ENCODE data around the gene TM9SF1. TPM values are rescaled to one million over a fixed set of nuclear protein-coding genes. Genes with fewer than 3 reads are reported as not detected.
"Not testable (repeated sequence)": the region's sequence is repeated elsewhere in the genome, so short reads cannot be mapped to it uniquely, and the experiment has no call there.

Gene TM9SF1
- total RNA-seq, 1 donor from 2014 or later, result 35.0 TPM

DNA sequence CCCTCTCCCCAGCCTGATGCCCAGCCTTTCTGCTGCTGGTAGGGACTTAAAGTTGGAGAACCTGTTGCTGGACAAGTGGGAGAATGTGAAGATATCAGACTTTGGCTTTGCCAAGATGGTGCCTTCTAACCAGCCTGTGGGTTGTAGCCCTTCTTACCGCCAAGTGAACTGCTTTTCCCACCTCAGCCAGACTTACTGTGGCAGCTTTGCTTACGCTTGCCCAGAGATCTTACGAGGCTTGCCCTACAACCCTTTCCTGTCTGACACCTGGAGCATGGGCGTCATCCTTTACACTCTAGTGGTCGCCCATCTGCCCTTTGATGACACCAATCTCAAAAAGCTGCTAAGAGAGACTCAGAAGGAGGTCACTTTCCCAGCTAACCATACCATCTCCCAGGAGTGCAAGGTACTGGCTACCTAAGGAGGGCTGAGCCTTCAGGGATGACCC lies 11.9 kb upstream of the TM9SF1 start:
- peaks cover 8% of the 10 kb centered on the region for H3K9me3 Mint-ChIP-seq (ENCODE audit: unreplicated experiment)
- H3K27ac Mint-ChIP-seq (ENCODE audit: unreplicated experiment), result no peak overlapping the region
- peak overlapping the region; percentile 8 for H3K4me3 Mint-ChIP-seq (ENCODE audit: unreplicated experiment)
- no peak for DNase-seq
- H3K36me3 Mint-ChIP-seq (ENCODE audit: unreplicated experiment), result peaks cover 15% of the 10 kb centered on the region
- TF ChIP-seq, protein P1, sequence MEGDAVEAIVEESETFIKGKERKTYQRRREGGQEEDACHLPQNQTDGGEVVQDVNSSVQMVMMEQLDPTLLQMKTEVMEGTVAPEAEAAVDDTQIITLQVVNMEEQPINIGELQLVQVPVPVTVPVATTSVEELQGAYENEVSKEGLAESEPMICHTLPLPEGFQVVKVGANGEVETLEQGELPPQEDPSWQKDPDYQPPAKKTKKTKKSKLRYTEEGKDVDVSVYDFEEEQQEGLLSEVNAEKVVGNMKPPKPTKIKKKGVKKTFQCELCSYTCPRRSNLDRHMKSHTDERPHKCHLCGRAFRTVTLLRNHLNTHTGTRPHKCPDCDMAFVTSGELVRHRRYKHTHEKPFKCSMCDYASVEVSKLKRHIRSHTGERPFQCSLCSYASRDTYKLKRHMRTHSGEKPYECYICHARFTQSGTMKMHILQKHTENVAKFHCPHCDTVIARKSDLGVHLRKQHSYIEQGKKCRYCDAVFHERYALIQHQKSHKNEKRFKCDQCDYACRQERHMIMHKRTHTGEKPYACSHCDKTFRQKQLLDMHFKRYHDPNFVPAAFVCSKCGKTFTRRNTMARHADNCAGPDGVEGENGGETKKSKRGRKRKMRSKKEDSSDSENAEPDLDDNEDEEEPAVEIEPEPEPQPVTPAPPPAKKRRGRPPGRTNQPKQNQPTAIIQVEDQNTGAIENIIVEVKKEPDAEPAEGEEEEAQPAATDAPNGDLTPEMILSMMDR (IDR thresholded peaks at IDR 0.05; ENCODE audit: partially characterized antibody, unreplicated experiment), result no peak
- peaks cover 14% of the 10 kb centered on the region for H3K27me3 Mint-ChIP-seq (ENCODE audit: unreplicated experiment)
- peaks cover 9% of the 10 kb centered on the region for H3K4me1 Mint-ChIP-seq (ENCODE audit: low read depth, unreplicated experiment)

DNA sequence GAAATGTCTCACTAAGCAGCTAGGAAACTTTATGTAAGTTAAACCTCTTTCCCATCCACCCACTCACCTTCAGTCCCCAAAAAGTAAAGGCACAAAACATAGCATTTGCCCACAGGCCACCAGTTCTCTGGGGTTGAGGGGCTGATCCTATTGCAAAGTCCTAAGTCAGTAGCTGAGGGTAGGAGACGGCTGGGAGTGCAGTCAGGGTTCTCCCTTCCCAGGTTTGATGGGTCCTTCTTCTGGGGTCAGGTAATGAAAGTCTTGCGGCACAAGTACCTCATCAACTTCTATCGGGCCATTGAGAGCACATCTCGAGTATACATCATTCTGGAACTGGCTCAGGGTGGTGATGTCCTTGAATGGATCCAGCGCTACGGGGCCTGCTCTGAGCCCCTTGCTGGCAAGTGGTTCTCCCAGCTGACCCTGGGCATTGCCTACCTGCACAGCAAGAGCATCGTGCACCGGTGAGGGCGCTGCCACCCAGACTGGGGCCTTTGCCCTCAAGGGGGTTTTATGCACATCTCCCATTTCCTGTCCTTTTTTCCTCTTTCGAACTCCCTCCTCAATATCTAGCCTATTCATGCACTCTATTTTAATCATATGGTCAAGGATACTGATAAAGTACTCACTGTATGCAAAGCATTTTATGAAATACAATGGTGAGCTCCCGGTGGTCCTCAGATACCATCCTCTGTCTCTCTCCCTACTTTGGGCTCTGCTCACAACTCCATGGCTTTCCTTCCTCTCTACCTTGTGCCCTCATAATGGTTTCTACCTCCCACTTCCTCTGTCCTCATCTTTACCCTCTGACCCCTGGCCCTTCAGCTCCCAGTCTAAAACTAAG lies 11.2 kb upstream of the TM9SF1 start:
- peaks cover 9% of the 10 kb centered on the region for H3K4me1 Mint-ChIP-seq (ENCODE audit: low read depth, unreplicated experiment)
- H3K27me3 Mint-ChIP-seq (ENCODE audit: unreplicated experiment), result peaks cover 12% of the 10 kb centered on the region
- peaks cover 8% of the 10 kb centered on the region for H3K9me3 Mint-ChIP-seq (ENCODE audit: unreplicated experiment)
- DNase-seq, result no peak
- no peak overlapping the region for H3K27ac Mint-ChIP-seq (ENCODE audit: unreplicated experiment)
- TF ChIP-seq, protein P1 (IDR thresholded peaks at IDR 0.05; ENCODE audit: partially characterized antibody, unreplicated experiment), result no peak
- peak overlapping the region; percentile 8 for H3K4me3 Mint-ChIP-seq (ENCODE audit: unreplicated experiment)
- H3K36me3 Mint-ChIP-seq (ENCODE audit: unreplicated experiment), result peaks cover 15% of the 10 kb centered on the region

DNA sequence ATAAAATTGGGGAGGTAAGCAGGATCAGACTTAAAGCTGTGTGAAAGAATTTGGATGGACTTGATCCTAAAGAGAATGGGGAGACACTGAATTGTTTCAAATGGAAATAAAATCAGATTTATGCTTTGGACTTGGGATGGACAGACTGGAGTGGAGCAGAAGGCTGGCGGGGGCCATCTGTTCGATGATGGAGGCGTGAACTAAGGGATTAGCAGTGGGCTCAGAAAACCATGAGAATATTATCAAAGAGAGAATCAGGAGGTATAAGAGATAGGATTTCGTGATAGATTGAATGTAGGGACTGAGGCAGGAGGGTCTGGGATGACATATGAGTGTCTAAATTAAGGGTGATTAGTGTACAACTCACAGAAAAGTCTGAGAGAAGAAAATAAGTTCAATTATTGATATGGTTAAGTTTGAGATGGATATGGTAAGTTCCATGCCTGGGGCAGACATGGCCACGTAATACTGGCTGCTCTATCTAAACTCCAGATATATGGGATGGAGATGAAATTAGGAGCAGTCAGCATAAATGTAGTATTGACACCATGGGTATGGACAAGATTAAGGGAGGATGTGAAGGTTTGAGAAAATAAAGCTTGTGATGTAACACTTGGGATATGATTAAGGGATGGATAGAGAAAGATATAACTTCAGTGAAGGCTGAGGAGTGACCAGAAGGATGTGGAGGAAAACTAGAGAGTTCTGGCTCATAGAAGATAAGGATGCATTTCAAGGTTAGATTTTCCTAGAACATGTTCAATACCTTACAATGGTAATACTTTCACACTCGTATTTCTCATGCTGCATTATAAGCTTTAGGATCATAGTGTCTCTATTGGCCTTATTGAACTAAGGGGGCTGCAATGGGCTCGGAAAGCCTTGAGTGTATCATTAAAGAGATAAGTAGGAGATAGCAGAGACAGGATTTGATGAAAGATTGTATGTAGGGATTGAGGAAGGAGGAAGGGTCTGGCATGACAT lies 9.2 kb upstream of the TM9SF1 start:
- H3K9me3 Mint-ChIP-seq (ENCODE audit: unreplicated experiment), result peaks cover 4% of the 10 kb centered on the region
- peaks cover 8% of the 10 kb centered on the region for H3K27me3 Mint-ChIP-seq (ENCODE audit: unreplicated experiment)
- peaks cover 15% of the 10 kb centered on the region for H3K36me3 Mint-ChIP-seq (ENCODE audit: unreplicated experiment)
- H3K27ac Mint-ChIP-seq (ENCODE audit: unreplicated experiment), result peak overlapping the region; percentile 65
- DNase-seq, result no peak
- peaks cover 9% of the 10 kb centered on the region for H3K4me1 Mint-ChIP-seq (ENCODE audit: low read depth, unreplicated experiment)
- H3K4me3 Mint-ChIP-seq (ENCODE audit: unreplicated experiment), result peak overlapping the region; percentile 37
- TF ChIP-seq, protein P1 (IDR thresholded peaks at IDR 0.05; ENCODE audit: partially characterized antibody, unreplicated experiment), result no peak

DNA sequence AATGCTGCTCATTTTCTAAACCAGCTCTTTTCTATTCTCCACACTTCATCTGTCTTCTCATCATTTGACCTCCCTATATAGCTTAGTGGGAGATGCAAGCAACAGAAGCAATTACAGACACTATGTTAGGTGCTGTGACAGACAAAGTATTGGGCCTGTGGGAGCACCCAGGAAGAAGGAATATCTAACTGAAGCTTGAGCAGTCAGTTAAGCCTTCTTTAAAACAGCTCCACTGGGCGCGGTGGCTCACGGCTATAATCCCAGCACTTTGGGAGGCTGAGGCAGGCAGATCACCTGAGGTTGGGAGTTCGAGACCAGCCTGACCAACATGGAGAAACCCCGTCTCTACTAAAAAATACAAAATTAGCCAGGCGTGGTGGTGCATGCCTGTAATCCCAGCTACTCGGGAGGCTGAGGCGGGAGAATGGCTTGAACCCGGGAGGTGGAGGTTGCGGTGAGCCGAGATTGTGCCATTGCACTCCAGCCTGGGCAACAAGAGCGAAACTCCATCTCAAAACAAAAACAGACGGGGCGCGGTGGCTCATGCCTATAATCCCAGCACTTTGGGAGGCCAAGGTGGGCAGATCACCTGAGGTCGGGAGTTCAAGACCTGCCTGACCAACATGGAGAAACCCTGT lies 8.1 kb upstream of the TM9SF1 start:
- DNase-seq; H3K27ac Mint-ChIP-seq (ENCODE audit: unreplicated experiment); H3K4me3 Mint-ChIP-seq (ENCODE audit: unreplicated experiment); H3K4me1 Mint-ChIP-seq (ENCODE audit: low read depth, unreplicated experiment); H3K27me3 Mint-ChIP-seq (ENCODE audit: unreplicated experiment); H3K9me3 Mint-ChIP-seq (ENCODE audit: unreplicated experiment): not testable (repeated sequence)
- peaks cover 15% of the 10 kb centered on the region for H3K36me3 Mint-ChIP-seq (ENCODE audit: unreplicated experiment)

DNA sequence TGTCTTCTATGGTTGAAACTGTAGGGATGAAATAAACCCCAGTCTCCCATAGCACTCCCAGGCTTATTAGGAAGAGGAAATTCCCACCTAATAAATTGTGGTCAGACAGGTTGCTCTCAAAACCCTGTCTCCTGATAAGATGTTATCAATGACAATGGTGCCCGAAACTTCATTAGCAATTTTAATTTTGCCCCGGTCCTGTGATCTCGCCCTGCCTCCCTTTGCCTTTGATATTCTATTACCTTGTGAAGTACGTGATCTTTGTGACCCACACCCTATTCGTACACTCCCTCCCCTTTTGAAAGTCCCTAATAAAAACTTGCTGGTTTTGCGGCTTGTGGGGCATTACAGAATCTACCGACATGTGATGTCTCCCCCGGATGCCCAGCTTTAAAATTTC lies 7.3 kb upstream of the TM9SF1 start:
- H3K27me3 Mint-ChIP-seq (ENCODE audit: unreplicated experiment); DNase-seq; H3K4me1 Mint-ChIP-seq (ENCODE audit: low read depth, unreplicated experiment); H3K9me3 Mint-ChIP-seq (ENCODE audit: unreplicated experiment); H3K4me3 Mint-ChIP-seq (ENCODE audit: unreplicated experiment): not testable (repeated sequence)
- peaks cover 15% of the 10 kb centered on the region for H3K36me3 Mint-ChIP-seq (ENCODE audit: unreplicated experiment)
- H3K27ac Mint-ChIP-seq (ENCODE audit: unreplicated experiment), result peak overlapping the region; percentile 4

Data from glutamatergic neuron (in vitro differentiated cells).